HepG2 (cell line): ENCODE results near the gene PSKH1. TPM values are rescaled to one million over a fixed set of nuclear protein-coding genes. Genes with fewer than 3 reads are reported as not detected.

Experiments
- CEBPB ChIP-seq: IDR thresholded peaks from 2 replicates; pipeline ENCODE4 v1.6.1; 2011; ENCODE audit warnings: low read depth, low read length, improper control_type of control experiment, borderline replicate concordance
- CSRNP2 ChIP-seq: sonication (generic); formaldehyde crosslinking; conservative IDR thresholded peaks from 2 replicates; pipeline ENCODE4 v1.8.0; 2022; ENCODE audit warnings: low read depth, missing genetic modification reagents
- ELF3 ChIP-seq: IDR thresholded peaks from 2 replicates; pipeline ENCODE4 v1.6.1; 2016; ENCODE audit warnings: missing genetic modification reagents, missing compliant biosample characterization
- FOXA1 ChIP-seq, 2 experiments: fragments of 450-650 bp in 1 of 2; sonication (generic) in 1 of 2; formaldehyde crosslinking in 1 of 2; IDR thresholded peaks; 2 replicates each; pipeline versions ENCODE4 v1.4.0 to v1.6.1; 2016 to 2020; ENCODE audit warnings: missing genetic modification reagents in 1 of 2
- GTF3A ChIP-seq: sonication (generic); formaldehyde crosslinking; conservative IDR thresholded peaks from 2 replicates; pipeline ENCODE4 v1.4.0; 2020; ENCODE audit warnings: mild to moderate bottlenecking, missing genetic modification reagents
- HDAC1 ChIP-seq: sonication (generic); formaldehyde crosslinking; IDR thresholded peaks from 2 replicates; pipeline ENCODE4 v1.5.1; 2020; ENCODE audit warnings: mild to moderate bottlenecking, missing genetic modification reagents
- HMG20B ChIP-seq: conservative IDR thresholded peaks from 2 replicates; pipeline ENCODE4 v1.6.1; 2016; ENCODE audit warnings: missing genetic modification reagents, missing compliant biosample characterization
- IKZF4 ChIP-seq: sonication (generic); formaldehyde crosslinking; IDR thresholded peaks from 2 replicates; pipeline ENCODE4 v1.5.1; 2020; ENCODE audit warnings: borderline replicate concordance, mild to moderate bottlenecking, low read depth, missing genetic modification reagents; ENCODE audit errors: not compliant biosample characterization
- JDP2 ChIP-seq: sonication (generic); formaldehyde crosslinking; IDR thresholded peaks from 2 replicates; pipeline ENCODE4 v1.8.1; 2022; ENCODE audit warnings: missing genetic modification reagents, borderline replicate concordance
- NFYC ChIP-seq: IDR thresholded peaks from 2 replicates; pipeline ENCODE4 v1.6.1; 2016; ENCODE audit warnings: missing genetic modification reagents, missing compliant biosample characterization
- NR1H2 ChIP-seq: sonication (generic); formaldehyde crosslinking; IDR thresholded peaks from 2 replicates; pipeline ENCODE4 v1.8.1; 2022; ENCODE audit warnings: low read depth, missing genetic modification reagents, borderline replicate concordance
- PCBP2 ChIP-seq: fragments of 200-400 bp; formaldehyde crosslinking; optimal IDR thresholded peaks from 2 replicates; pipeline ENCODE3; 2018; ENCODE audit warnings: low read length, low read depth; ENCODE audit not compliant: poor library complexity, severe bottlenecking
- RAD21 ChIP-seq: fragments of 450-650 bp; formaldehyde crosslinking; IDR thresholded peaks from 2 replicates; pipeline ENCODE4 v1.5.0; 2020; ENCODE audit warnings: mild to moderate bottlenecking
- SIX4 ChIP-seq: sonication (generic); formaldehyde crosslinking; IDR thresholded peaks from 2 replicates; pipeline ENCODE4 v1.4.0; 2020; ENCODE audit warnings: missing genetic modification reagents
- SRSF9 ChIP-seq: fragments of 200-400 bp; formaldehyde crosslinking; IDR thresholded peaks from 2 replicates; pipeline ENCODE4 v1.6.1; 2018; ENCODE audit warnings: borderline replicate concordance, mild to moderate bottlenecking, low read depth, low read length; ENCODE audit not compliant: insufficient read depth, poor library complexity, severe bottlenecking
- TEAD3 ChIP-seq: optimal IDR thresholded peaks from 2 replicates; pipeline ENCODE3; 2016; ENCODE audit warnings: borderline replicate concordance
- USF2 ChIP-seq, 2 experiments: sonication (generic) in 1 of 2; formaldehyde crosslinking in 1 of 2; IDR thresholded peaks; 2 replicates each; pipeline versions ENCODE4 v1.5.1 to v1.6.1; 2011 to 2020; ENCODE audit warnings: borderline replicate concordance in 1 of 2, low read depth in 1 of 2, low read length in 1 of 2, mild to moderate bottlenecking in 1 of 2, missing genetic modification reagents in 1 of 2, moderate library complexity in 1 of 2
- ZNF550 ChIP-seq: sonication (generic); formaldehyde crosslinking; IDR thresholded peaks from 2 replicates; pipeline ENCODE4 v1.4.0; 2020; ENCODE audit warnings: mild to moderate bottlenecking, missing genetic modification reagents, borderline replicate concordance
- ZNF713 ChIP-seq: sonication (generic); formaldehyde crosslinking; IDR thresholded peaks from 2 replicates; pipeline ENCODE4 v1.4.0; 2020; ENCODE audit warnings: mild to moderate bottlenecking, missing genetic modification reagents
- polyA plus RNA-seq, 8 experiments: library from polyadenylated mRNA; depleted of rRNA in 3 of 8; stranded (reverse) in 7 of 8; unstranded in 1 of 8; fragments of >200 nt; fragmentation: Illumina TruSeq in 4 of 8; extraction: Trizol in 4 of 8; gene quantifications; 2 replicates each; pipeline versions ENCODE4 v1.2.1 to v1.2.3, GENCODE V29; 2011 to 2016; ENCODE audit warnings: low read depth in 4 of 8, missing spikeins in 1 of 8, mixed read lengths in 1 of 8; ENCODE audit not compliant: insufficient read depth in 1 of 8
- total RNA-seq, 5 experiments: library from RNA; depleted of rRNA; stranded (reverse); fragments of >200 nt; fragmentation: Illumina TruSeq; extraction: Trizol; gene quantifications; 2 replicates each; pipeline ENCODE4 v1.2.3, GENCODE V29; 2016; ENCODE audit warnings: low read depth in 1 of 5
- TF ChIP-seq, protein P1 (sequence below): sonication (generic); formaldehyde crosslinking; IDR thresholded peaks from 2 replicates; pipeline ENCODE4 v1.8.0; 2022; ENCODE audit warnings: mild to moderate bottlenecking, missing genetic modification reagents
- TF ChIP-seq, protein P2 (sequence below): sonication (generic); formaldehyde crosslinking; IDR thresholded peaks from 2 replicates; pipeline ENCODE4 v1.4.0; 2020; ENCODE audit warnings: mild to moderate bottlenecking, missing genetic modification reagents

Gene PSKH1
- total and polyA plus RNA-seq, 2 of the 13 experiments (the other 11 are each of a cell fraction or from before 2014, with no cell fraction given) = 8.4 to 19.1 TPM

DNA sequence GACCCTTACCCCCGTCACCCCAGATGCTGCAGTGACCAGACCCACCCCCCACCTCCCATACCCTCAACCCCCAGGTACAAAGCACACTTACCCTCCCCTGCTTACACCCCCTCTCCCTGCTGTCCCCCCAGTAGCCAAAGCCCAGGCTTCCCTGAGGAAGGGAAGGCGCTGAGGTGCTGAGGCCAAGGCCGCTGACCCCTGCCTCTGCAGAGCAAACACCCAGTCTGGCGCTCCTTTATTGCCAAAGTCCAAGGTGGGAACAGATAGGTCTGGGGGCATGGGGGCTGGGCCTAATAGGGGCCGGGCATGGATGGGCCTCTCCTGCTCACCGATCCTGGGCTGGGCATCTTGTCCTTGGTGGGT is 50.2 kb downstream of the PSKH1 start (continued):
- TF ChIP-seq USF2 (IDR thresholded peaks at IDR 0.05; ENCODE audit: low read depth, low read length) (no peak), USF2 (CRISPR knock-in tag; IDR thresholded peaks at IDR 0.05; ENCODE audit: borderline replicate concordance) (peak; percentile 29; the same call in 1 of the 2 replicates), PCBP2 (peak; percentile 81), HMG20B (CRISPR knock-in tag) (no peak; the same call in 1 of the 2 replicates), RAD21 (CRISPR knock-in tag) (0 out of 2 replicates have a peak, but pooled peaks have one; percentile 3), IKZF4 (CRISPR knock-in tag) (no peak), HDAC1 (CRISPR knock-in tag) (peak; percentile 87), SRSF9 (no peak), TEAD3 (CRISPR knock-in tag) (no peak), CSRNP2 (no peak; the same call in 1 of the 2 replicates), CEBPB (peak; percentile 67), ELF3 (CRISPR knock-in tag) (no peak; the same call in 1 of the 2 replicates), ZNF550 (CRISPR knock-in tag) (no peak), ZNF713 (CRISPR knock-in tag) (no peak), NFYC (CRISPR knock-in tag) (no peak), GTF3A (CRISPR knock-in tag) (no peak), JDP2 (CRISPR knock-in tag) (no peak), SIX4 (CRISPR knock-in tag) (no peak; the same call in 1 of the 2 replicates), FOXA1 (IDR thresholded peaks at IDR 0.05) (no peak), FOXA1 (CRISPR knock-in tag; IDR thresholded peaks at IDR 0.05) (peak; percentile 79), NR1H2 (CRISPR knock-in tag) (no peak; the same call in 1 of the 2 replicates)
- TF ChIP-seq, protein P1, sequence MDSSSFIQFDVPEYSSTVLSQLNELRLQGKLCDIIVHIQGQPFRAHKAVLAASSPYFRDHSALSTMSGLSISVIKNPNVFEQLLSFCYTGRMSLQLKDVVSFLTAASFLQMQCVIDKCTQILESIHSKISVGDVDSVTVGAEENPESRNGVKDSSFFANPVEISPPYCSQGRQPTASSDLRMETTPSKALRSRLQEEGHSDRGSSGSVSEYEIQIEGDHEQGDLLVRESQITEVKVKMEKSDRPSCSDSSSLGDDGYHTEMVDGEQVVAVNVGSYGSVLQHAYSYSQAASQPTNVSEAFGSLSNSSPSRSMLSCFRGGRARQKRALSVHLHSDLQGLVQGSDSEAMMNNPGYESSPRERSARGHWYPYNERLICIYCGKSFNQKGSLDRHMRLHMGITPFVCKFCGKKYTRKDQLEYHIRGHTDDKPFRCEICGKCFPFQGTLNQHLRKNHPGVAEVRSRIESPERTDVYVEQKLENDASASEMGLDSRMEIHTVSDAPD = peak; percentile 59
- TF ChIP-seq, protein P2, sequence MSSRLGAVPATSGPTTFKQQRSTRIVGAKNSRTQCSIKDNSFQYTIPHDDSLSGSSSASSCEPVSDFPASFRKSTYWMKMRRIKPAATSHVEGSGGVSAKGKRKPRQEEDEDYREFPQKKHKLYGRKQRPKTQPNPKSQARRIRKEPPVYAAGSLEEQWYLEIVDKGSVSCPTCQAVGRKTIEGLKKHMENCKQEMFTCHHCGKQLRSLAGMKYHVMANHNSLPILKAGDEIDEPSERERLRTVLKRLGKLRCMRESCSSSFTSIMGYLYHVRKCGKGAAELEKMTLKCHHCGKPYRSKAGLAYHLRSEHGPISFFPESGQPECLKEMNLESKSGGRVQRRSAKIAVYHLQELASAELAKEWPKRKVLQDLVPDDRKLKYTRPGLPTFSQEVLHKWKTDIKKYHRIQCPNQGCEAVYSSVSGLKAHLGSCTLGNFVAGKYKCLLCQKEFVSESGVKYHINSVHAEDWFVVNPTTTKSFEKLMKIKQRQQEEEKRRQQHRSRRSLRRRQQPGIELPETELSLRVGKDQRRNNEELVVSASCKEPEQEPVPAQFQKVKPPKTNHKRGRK (CRISPR knock-in tag) = no peak
